Aorta (tissue), 5 donors: ENCODE results near the gene PCK2. TPM values are rescaled to one million over a fixed set of nuclear protein-coding genes. Genes with fewer than 3 reads are reported as not detected.

Experiments used
- ATAC-seq: fragments of 200-7000 bp; cut with Tn5 transposase; one replicate; pipeline ENCODE4 v1.9.1; 2022; ENCODE audit warnings: moderate library complexity; ENCODE audit not compliant: low FRiP score
- DNase-seq, 2 donors: peaks; one replicate each; pipeline ENCODE4 v3.0.0-alpha.2; 2020
- H3K27ac ChIP-seq, 2 donors: one replicate each; pipeline ENCODE4 v1.5.1; 2013; ENCODE audit warnings: low read length in 2 of 2, mild to moderate bottlenecking in 2 of 2, moderate library complexity in 2 of 2, control low read depth in 1 of 2, inconsistent platforms in 1 of 2, low read depth in 1 of 2
- H3K27me3 ChIP-seq, 2 donors: one replicate each; pipeline ENCODE4 v1.6.1; 2013; ENCODE audit warnings: control low read depth in 1 of 2, low read length in 1 of 2, mild to moderate bottlenecking in 1 of 2, moderate library complexity in 1 of 2; ENCODE audit not compliant: insufficient read depth in 2 of 2, control insufficient read depth in 1 of 2
- H3K36me3 ChIP-seq, 2 donors: one replicate each; pipeline ENCODE4 v1.6.1; 2013; ENCODE audit warnings: control low read depth in 1 of 2, low read length in 1 of 2, mild to moderate bottlenecking in 1 of 2; ENCODE audit not compliant: insufficient read depth in 2 of 2, control insufficient read depth in 1 of 2
- H3K4me1 ChIP-seq, 2 donors: one replicate each; pipeline ENCODE4 v1.6.1; 2013; ENCODE audit warnings: low read length in 2 of 2, control low read depth in 1 of 2, mild to moderate bottlenecking in 1 of 2, moderate library complexity in 1 of 2; ENCODE audit not compliant: insufficient read depth in 2 of 2, control insufficient read depth in 1 of 2
- H3K4me3 ChIP-seq, 2 donors: one replicate each; pipeline ENCODE4 v1.5.1; 2013; ENCODE audit warnings: low read length in 2 of 2, control low read depth in 1 of 2, mild to moderate bottlenecking in 1 of 2
- H3K9me3 ChIP-seq: one replicate; pipeline ENCODE4 v1.6.1; 2013; ENCODE audit warnings: mild to moderate bottlenecking, low read length; ENCODE audit not compliant: control insufficient read depth
- WGBS, 2 donors: extraction: QIAGEN DNeasy Blood & Tissue Kit; methylation state at CpG; one replicate each; pipeline ENCODE4 v1.1.7; 2013; 5-methylcytosine and 5-hydroxymethylcytosine counted together
- intact Hi-C, 2 donors: fragments of 100-400 bp; cut with DNase I; formaldehyde crosslinking; loops; one replicate each; pipeline versions ENCODE4 v1.14.2 to v1.15.0; 2022
- polyA plus RNA-seq, 2 donors: library from polyadenylated mRNA; stranded (reverse); fragments of 200-250 nt; gene quantifications; one replicate each; pipeline ENCODE4 v1.2.3, GENCODE V29; 2013
- total RNA-seq, 2 donors: library from RNA; stranded (reverse); fragmentation: NEBNext Ultra II Directional; extraction: Animal tissue kit (Norgen Biotek cat#: 25700); gene quantifications; one replicate each; pipeline ENCODE4 v1.2.1, GENCODE V29; 2021
- donor health status: healthy with polysubstance abuse.
- donor health status: Bipolar disorder and iron deficiency.
- donor health status: DM: no; HTN: no; CAD: no.
- donor health status: DM: no; HTN: no; CAD: no.
- donor health status: DM: yes; HTN: yes; CAD: no.

Gene PCK2
- total and polyA plus RNA-seq, 4 donors: 14.7 to 82.5 (median 21.1) TPM

DNA sequence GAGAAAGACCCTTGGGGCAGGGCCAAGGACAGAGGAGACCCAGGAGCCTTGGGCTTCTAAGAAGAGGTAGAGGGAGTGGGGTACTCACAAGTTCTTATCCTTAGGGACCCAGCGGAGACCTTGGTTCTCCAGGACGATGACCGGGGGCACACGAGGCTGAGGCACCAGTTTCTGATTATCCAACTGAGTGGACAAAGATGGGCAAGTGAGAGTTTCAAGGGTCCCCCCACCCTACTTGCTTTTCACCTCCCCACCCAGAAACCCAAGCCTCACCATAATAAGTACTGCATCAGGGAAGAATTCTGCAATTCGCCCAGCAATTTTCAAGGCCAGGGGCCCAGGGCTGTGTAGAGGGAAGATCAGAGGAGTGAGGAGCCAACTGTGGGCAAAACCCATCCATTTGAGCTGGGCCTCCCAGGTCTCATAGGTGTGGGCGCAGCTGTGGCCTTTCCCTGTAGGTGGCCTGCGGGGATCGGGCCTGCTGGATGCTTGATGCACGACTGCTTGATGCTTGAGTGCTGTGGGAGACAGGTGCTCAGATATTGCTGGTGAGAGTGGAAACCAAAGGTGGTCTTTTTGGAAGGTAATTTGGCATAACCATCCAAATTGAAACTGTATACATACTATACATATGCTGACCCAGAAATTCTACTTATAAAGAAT is 45.3 kb downstream of the PCK2 start:
- no peaks in the 10 kb centered on the region for H3K36me3 ChIP-seq
- H3K4me3 ChIP-seq: no peak overlapping the region
- ATAC-seq: no peak

DNA sequence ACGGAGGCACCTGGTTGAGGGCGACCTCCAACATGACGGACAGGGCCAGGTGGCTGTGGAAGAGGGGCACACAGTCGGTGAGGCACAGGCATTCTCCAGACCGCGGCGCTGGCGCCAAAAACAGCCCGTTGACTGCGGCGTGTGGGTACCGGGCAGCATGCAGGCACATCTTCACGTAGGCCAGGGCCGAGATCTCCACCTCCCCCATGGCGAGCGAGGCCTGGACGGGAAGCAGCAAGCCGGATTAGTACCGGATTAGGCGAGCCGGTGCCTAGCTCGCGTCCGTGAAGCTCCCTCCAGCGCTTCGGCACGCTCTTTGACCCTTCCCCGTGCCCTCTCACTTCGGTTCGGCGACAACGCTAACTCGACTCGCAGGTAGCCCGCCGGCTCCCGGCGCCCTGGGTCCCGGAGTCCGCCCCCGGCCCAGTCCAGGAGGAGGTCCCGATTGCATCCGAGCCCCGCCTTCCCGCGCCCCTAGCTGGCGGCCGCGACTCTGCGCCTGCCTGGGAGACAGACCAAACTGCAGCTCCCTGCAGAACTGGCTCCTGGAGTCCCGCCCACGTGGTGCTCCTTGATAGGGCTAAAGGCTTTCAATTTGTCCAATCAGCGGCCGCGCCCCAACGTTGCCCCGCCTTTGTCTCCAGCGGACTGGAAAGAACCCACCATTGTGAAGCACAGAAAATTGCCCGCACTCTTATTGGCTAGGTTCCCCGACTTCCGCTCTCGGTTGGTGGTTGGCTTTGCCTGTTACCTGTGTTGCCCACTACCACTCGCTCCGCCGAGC is 47.2 kb downstream of the PCK2 start, which contains the start of gene EMC9:
TSS of gene EMC9 (minus strand) at position 495 of the 784 bp plus-strand sequence. CDS start at position 208, 287 bp downstream.
- no peaks in the 10 kb centered on the region for H3K36me3 ChIP-seq
- no peaks in the 10 kb centered on the region for H3K9me3 ChIP-seq
- ATAC-seq (peak; percentile 97), DNase-seq (peak; percentile 100)
- H3K27ac ChIP-seq: peak within 1 kb of the TSS in 1 of 2 donors; percentile 60
- WGBS, 2 donors: 0 to 1% methylated on average over 61 to 65 of the region's 65 CpGs
- H3K4me3 ChIP-seq: peak within 1 kb of the TSS; percentile 20 to 53
- intact Hi-C loops: loop anchor here in 1 of 2 donors (2.0 kb wide), 1 partner anchor 26 kb away; the partner anchor contains the start of genes DCAF11 and NRL
- H3K27me3 ChIP-seq: no peaks in the 10 kb centered on the region
- H3K4me1 ChIP-seq: no peaks in the 10 kb centered on the region

More for the DNA sequence above, 45.3 kb downstream of the PCK2 start:
- Histone ChIP-seq H3K27me3 (no peaks in the 10 kb centered on the region), H3K4me1 (no peaks in the 10 kb centered on the region), H3K27ac (no peak overlapping the region), H3K9me3 (no peaks in the 10 kb centered on the region)
- WGBS, 2 donors: 90 to 91% methylated on average over 9 of the region's 9 CpGs
- peak; percentile 41 to 73 for DNase-seq
- intact Hi-C loops: no loop called here

DNA sequence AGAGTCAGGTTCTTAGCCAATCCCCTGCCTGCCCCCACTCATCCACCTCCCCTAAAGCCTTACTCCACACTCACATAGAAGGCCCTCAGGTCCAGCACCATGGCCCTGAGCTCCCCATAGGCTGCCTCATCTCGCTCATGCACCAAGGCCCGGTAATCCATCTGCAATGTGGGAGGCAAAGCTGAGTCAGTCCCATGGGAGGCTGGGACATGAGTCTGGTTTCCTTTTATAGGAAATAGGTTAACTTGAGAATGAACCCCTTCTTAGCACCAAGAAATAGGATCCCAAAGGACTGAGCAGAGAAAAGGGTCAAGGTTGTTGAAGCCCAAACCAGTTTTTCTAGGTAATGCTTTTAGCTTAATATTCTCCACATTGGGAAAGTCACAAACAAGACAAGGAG is 49.4 kb downstream of the PCK2 start:
- Histone ChIP-seq H3K4me1 (no peaks in the 10 kb centered on the region), H3K4me3 (no peak overlapping the region), H3K36me3 (no peaks in the 10 kb centered on the region), H3K9me3 (no peaks in the 10 kb centered on the region), H3K27ac (no peak overlapping the region), H3K27me3 (no peaks in the 10 kb centered on the region)
- DNase-seq (peak; percentile 21 to 51), ATAC-seq (no peak)
- intact Hi-C loops: no loop called here
- WGBS, 2 donors: 63 to 65% methylated on average over 2 of the region's 2 CpGs

DNA sequence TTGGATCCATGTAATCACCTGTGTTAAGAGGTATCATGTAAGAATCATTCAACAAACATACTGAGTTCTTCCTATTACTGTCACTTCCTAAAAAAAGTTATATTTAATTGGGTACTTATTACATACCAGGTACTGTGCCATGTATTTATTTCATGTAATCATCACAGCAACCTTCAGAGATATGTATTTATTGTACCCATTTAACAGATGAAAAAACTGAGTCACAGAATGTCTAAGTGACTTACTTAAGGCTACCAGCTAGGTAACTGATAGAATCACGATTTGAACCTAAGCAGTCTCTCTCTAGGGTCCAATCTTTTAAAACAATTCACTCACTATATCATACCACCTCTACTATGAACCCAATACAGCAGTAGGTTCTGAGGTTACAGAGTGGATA is 50.3 kb downstream of the PCK2 start:
- Histone ChIP-seq H3K36me3 (no peaks in the 10 kb centered on the region), H3K9me3 (no peaks in the 10 kb centered on the region), H3K4me3 (no peak overlapping the region), H3K4me1 (no peaks in the 10 kb centered on the region), H3K27ac (no peak overlapping the region), H3K27me3 (no peaks in the 10 kb centered on the region)
- no peak for DNase-seq
- no peak for ATAC-seq
- intact Hi-C loops: no loop called here
- 88 to 97% methylated on average over 1 of the region's 1 CpG for WGBS, 2 donors

DNA sequence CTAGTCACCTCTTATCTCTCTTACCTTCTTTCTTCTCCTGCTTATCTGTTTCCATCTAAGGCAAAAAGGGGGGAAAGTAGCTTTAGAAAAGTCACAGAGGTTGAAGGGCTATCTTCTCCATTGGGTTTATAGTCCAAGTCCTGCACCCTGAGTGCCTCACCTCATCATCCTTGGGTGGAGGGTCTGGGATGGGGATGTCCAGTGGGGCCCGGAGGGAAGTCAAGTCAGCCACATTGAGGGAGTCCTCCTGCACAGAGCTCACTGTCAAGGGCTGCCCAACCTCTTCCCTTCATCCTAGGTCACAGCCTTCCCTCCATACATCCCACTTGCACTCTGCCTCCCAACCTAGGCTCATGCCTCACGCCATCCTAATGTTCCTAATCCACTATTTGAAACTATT is 51.1 kb downstream of the PCK2 start:
- Histone ChIP-seq H3K27me3 (no peaks in the 10 kb centered on the region), H3K9me3 (no peaks in the 10 kb centered on the region), H3K36me3 (no peaks in the 10 kb centered on the region), H3K27ac (no peak overlapping the region), H3K4me3 (no peak overlapping the region), H3K4me1 (no peaks in the 10 kb centered on the region)
- no peak for ATAC-seq
- WGBS, 2 donors: 95 to 96% methylated on average over 2 of the region's 2 CpGs
- intact Hi-C loops: loop anchor here in 1 of 2 donors (5.0 kb wide), 1 partner anchor 33 kb away; the partner anchor contains the start of genes DCAF11 and NRL
- no peak for DNase-seq

DNA sequence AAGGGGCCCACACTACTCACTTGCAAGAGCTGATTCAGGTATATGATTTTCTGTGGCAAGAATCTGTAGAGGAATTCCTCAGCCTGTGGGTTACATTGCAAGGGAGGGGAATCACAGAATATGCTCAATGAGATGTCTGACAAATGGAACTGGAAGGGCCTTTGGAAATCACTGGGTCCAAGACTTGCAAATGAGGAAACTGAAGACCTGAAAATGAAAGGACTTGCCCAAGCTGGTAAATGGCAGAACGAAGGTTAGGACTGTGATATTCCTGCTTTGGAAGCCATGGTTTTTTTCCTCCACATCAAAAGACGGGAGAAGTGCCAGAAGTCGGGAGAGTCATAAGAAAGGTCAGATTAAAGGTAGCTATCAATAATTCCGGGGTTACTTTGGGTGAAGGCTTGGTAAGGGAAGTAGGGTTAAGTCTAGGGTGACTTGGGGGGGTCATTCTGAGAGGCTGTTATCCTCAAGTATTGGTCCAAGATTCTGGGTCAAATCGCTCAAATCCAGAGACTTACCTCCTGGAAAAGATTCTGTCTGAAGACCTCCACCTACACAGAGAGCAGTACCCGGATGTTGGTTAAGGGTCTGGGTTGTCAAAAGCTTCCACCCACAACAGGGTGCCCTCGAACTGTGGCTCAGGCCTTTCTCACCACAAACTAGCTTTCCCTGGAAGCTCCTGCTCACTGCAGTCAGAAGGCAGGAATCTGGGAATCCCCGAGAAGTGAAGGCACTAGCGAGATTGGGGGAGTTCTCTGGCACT is 51.8 kb downstream of the PCK2 start:
- Histone ChIP-seq H3K27me3 (no peaks in the 10 kb centered on the region), H3K4me1 (no peaks in the 10 kb centered on the region), H3K9me3 (no peaks in the 10 kb centered on the region), H3K27ac (peak overlapping the region in 1 of 2 donors; percentile 21), H3K36me3 (no peaks in the 10 kb centered on the region), H3K4me3 (peak overlapping the region; percentile 23 to 50)
- ATAC-seq (no peak), DNase-seq (no peak)
- intact Hi-C loops: loop anchor here (2.0 to 5.0 kb wide), 2 partner anchors 34 to 221 kb away; partner anchors contain the start of genes DCAF11 (in 1 of the 2) and NRL (in 1 of the 2)
- WGBS, 2 donors: 16 to 24% methylated on average over 9 of the region's 9 CpGs

DNA sequence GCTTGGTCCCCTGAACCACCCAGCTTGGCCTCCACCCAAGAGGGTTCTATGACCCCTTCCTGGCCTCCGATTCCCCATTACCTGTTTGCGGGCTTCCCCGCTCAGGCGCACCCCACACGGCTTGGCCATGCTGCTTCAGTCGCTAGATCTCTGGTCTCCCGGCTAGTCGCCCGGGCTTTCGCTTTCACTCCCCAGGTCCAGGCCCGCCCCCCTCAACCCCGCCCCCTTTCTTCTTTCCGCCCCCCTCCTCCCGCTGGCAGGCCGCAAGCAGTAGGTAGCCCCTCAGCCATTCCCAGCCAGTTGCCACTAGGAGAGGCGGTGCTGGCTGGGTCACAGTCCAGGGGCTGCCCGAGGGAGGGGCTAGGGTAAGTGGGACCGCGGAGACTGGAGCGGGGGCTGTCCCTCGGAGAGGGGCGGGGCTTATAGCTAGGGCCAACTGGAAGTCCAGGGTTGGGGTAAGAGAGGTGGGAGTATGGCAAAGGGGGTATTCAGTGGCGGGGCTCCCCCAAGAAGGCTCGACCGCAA is 52.4 kb downstream of the PCK2 start, which contains the start of gene PSME2:
TSS of gene PSME2 (minus strand) at position 158 of the 525 bp plus-strand sequence. CDS start at position 129, 29 bp downstream.
- Histone ChIP-seq H3K4me3 (peak within 1 kb of the TSS; percentile 46 to 52), H3K27ac (peak within 1 kb of the TSS in 1 of 2 donors; percentile 61), H3K27me3 (no peaks in the 10 kb centered on the region), H3K36me3 (no peaks in the 10 kb centered on the region), H3K9me3 (no peaks in the 10 kb centered on the region), H3K4me1 (no peaks in the 10 kb centered on the region)
- intact Hi-C loops: loop anchor here (2.0 to 5.0 kb wide), 2 partner anchors 34 to 220 kb away; partner anchors contain the start of genes DCAF11 (in 1 of the 2) and NRL (in 1 of the 2)
- peak; percentile 92 for ATAC-seq
- WGBS, 2 donors: 0 to 1% methylated on average over 24 to 25 of the region's 25 CpGs
- DNase-seq: peak; percentile 97 to 98
